GM18505 (cell line): Measurements from ENCODE around the gene EIF1.

ENCODE experiments used
- ATAC-seq: cut with Tn5 transposase; IDR thresholded peaks from one replicate; pipeline ENCODE4 v1.9.1; 2021; ENCODE audit not compliant: unreplicated experiment
- POLR2A ChIP-seq: IDR thresholded peaks from 4 replicates; pipeline ENCODE4 v1.6.1; 2011; ENCODE audit warnings: borderline replicate concordance; ENCODE audit not compliant: insufficient read depth, insufficient read length; ENCODE audit errors: extremely low read depth

The EIF1 gene

DNA sequence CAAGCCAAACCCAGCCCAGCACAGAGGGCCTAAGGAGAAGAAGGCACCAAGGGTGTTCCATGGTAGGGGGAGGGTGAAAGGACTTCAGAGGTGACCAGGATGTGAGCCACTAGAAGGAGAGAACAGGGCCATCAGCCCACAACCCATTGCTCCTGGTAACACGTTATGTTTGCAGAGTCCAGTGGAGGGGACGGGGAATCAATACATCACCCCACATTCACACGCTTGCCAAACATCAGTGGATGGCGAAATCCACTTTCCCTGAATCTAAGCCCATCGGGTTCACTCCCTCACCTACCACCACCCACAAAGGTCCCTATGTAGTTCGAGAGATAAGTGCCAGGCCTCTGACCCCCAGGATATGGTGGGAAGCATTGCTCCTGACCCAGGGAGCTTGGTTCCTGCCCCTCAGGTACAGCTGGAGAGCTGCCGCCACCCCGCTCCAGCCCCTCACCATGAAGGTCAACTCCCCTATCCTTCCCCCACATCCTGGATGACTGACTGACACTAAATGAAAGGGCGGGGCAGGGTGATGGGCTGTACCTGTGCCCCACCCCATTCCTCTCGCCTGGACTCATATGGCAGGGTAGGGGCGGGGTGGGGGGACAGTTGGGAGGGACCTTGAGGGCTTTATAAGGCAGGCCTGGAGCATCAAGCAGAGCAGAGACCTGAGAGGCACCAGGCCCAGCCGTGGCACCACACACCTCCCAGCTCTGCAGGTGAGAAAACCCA lies 23.1 kb downstream of the EIF1 start, which contains the start of gene GAST:
Gene GAST, plus strand, starts transcription at position 663 of the 732 bp plus-strand sequence. CDS start 3,106 bp downstream, outside the sequence.
- no peak for ATAC-seq
- TF ChIP-seq POLR2A, result no peak

DNA sequence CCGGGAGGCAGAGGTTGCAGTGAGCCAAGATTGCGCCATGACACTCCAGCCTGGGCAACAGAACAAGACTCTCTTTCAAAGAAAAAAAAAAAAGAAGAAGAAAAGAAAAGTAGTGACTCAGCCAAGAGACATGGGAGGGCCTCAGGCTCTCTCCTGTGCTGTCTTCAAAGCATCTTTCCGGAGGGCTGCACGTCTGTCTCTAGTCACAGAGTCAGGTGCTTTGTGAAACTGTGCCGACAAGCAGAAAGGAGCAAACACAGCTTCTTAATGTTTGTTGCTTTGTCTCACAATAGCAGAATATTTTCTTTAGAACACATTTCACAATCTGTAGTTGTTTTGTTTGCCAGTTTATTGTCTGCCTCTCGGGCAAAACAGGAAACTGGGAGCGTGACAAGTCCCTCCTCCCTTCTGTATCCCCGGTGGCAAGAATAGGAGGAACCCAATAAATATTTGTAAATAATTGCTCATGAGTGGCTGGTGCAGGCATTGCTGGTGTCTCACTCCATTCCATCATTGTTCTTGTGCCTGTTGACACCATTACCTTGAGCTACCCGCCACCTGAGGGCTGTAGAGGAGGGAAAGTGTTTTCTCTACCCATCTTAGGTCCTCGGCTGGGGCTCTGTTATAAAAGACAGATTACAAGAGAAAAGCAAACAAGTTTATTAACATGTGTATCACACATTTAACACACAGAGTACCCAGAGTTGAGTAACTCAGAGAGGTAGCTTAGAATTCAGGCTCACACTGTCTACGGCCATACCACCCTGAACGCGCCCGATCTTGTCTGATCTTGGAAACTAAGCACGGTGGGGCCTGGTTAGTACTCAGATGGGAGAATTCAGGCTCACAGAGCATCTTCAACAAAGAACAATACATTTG lies 29.0 kb downstream of the EIF1 start:
- TF ChIP-seq POLR2A, result no peak
- no peak for ATAC-seq

DNA sequence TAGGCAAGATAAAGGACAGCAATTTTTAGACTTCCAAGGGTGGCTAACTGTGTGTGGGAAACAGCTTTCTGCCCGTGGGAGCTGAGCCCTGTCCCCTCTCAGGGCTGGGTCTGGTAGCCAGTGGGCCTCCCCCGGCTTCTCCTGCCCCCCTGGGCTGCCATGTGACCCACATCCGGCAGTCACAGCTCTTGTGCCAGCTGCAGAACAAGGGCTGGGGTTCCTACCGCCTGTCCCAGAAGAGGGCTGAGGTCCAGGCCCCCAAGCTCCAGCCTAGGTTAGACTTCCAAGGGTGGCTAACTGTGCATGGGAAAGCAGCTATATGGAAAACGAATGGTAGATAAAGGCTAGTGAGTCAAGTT lies 29.6 kb downstream of the EIF1 start:
- ATAC-seq, result no peak
- no peak for TF ChIP-seq POLR2A

DNA sequence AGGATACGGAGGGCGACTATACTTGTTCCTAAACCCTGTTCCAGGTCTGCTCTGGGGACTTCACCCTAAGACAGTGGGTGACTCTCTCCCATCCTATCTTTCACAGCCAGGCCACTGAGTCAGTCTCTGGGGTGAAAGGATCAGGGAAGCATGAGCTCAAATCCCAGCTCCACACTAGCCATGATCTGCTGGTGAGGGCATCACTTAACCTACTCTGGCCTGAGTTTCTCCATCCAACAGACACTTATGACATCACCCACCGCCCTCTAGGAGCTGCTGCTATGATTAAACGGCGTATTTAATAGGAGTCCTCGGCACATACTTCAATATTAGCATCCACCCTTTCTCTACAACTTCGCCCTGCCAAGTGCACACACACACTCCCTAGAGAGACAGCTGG lies 33.5 kb downstream of the EIF1 start:
- ATAC-seq, result no peak
- TF ChIP-seq POLR2A, result no peak

DNA sequence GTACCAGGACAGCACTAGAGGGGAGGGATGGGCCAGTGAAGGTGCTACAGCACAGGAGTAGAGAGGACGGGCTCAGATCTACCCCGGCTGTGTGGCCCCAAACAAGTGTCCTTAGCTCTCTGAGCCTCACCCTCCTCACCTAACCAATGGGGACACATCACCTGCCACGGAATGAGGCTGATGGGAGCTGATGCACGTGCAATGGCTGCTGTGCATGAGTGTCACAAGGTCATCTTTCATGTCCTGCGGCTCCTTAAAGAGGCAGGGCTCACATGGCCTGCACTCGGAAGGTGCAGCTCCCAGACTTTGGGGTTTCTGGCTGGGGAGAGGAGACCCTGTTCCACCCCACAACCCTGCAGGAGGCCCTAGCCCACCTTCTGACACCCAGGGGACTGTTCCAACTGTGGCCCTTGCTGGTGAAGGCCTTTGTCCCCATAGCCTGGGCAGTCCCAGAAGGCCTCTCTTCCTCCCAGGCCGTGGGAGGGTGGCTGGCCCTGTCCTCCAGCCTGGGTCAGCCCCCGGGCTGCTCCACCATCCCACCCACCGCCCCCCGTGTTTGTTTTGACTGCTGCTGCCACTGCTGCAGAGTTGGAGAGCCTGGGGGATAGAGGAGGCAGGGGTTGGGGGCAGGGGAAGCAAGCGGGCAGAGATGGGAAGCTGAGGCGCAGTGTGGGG lies 35.3 kb downstream of the EIF1 start:
- no peak for TF ChIP-seq POLR2A
- no peak for ATAC-seq

DNA sequence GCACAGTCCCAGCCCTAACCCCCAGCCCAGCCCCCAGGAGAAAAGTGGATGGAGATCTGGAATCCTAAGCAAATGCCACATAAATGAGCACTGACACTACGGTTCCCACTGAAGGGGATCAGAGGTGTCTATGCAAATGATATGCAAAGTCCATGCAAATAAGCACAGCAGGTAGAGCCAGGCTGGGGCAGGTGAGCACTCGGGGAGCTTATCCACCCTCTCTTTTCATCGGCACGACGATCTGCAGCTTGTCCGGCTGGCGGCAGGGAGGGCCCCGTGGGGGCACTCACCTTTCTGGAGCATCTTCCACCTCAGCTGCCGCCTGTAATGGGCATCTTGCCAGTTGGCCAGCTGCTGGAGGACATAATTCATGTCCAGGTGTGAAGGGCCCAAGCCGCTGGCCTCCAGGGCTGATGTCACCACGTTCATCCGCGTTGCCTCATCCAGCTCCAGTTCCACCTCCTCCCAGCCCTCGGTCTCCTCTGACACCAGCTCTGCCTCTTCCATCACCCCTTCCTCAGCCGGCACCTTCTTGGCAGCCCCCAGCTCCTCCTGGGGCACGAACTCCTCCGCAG lies 35.9 kb downstream of the EIF1 start:
- no peak for TF ChIP-seq POLR2A
- no peak for ATAC-seq

DNA sequence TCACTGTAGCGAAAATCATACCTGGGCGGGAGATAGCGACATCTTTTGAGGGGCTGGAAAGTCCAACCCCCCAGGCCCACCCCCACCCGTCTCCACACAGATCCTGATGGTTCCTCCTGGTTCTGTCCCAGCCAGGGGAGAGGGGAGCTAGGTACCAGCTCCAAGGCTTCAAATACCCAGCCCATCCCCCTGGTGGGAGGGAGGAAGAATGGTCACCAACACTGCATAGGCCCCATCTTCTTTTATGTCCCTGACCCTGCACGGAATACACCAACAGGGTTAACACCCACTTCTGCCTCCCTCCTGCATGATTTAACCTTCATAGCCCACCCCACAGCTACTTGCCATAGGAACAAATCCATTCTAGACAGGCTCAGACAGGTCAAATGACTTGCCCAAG lies 36.4 kb downstream of the EIF1 start:
- TF ChIP-seq POLR2A, result no peak
- ATAC-seq, result no peak

DNA sequence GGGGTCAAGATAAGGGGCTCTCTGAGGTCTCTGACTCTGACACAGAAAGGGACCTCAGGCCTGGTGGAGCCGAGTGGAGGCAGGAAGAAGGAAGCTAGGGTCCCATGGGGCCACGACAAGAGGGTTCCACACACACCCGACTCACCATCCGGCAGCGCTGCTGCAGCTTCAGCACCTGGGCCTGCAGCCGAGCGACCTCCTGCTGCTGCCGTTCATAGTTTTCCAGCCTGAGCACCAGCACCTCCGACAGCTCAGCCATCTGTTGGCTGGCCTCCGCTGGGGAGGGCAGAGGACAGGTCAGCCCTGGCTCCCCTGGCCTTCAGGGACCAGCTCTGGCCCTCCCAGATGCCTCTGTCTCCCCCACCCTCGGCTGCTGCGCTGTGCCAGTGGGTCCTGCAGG lies 39.4 kb downstream of the EIF1 start:
- no peak for ATAC-seq
- TF ChIP-seq POLR2A, result no peak

DNA sequence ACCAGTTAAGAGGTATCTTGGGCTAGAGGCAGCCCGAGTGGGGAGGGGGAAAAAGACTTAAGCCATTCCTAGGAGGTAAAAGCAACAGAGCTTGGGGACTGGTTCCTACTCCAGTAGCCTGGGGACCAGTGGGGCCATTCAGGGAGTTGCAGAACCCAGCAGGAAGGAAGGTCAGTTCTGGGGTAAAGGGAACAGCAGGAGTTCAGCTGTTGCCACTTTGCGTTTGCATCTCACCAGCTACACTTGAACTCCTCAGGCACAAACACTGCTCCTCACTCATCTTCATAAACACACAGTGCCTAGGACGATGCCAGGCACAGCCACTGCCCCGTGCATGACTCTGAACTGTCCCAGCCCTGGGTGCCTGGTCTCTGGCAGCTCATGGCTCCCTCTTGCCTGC lies 41.8 kb downstream of the EIF1 start:
- no peak for ATAC-seq
- no peak for TF ChIP-seq POLR2A

DNA sequence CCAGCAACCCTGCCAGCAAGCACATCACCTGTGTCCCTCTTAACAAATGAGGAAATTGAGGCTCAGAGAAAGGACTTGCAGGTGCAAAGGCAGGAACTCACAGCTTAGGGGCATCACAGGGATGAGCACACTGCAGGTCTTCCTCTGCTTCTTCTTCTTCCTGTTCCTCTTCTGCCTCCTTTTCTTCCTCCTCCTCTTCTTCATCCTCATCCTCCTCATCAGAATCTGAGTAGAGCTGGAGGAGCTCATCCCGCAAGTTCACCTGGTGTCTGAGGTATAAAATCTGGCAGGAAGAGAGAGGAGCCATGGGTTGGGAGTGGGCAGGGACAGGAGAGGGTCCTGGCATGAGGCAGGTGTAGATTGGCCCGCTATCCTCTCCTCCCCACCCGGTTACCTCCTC lies 43.2 kb downstream of the EIF1 start:
- TF ChIP-seq POLR2A, result no peak
- ATAC-seq, result no peak

DNA sequence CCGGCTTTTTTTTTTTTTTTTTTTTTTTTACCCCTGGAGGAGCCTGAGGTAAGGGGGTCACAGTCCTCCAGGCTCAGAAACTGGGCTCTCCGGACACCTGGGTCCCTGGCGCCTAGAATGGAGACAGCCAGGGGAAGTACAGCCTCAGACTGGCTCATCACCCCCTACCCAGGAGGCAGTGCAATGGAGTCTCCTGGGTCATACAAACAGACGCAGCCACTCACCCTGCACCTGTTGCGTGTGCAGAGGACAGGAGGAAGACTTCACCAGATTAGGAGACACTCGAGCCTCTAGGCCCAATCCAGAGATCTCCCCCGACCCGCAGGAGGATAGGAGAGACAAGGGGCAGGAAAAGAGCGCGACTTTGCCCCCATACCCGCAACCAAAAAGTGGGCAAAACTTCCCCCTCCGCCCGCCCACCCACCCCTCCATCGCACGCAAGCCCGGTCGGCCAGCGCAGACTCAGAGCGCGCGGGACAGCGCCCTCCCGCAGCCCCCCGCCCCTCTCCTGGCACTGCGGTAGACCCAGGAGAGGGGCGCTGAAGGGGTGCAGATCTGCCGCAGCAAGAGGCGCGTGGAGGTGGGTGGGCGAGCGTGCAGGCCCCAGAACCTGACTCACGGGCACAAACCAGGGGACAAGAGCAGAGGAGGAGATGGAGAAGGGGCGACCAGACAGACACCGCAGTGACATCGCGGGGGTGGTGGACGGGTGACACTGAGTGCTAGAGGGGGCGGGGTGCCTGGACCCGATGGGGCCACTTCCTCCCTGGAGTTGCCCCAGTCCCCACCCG lies 44.9 kb downstream of the EIF1 start:
- TF ChIP-seq POLR2A, result no peak
- ATAC-seq, result no peak

DNA sequence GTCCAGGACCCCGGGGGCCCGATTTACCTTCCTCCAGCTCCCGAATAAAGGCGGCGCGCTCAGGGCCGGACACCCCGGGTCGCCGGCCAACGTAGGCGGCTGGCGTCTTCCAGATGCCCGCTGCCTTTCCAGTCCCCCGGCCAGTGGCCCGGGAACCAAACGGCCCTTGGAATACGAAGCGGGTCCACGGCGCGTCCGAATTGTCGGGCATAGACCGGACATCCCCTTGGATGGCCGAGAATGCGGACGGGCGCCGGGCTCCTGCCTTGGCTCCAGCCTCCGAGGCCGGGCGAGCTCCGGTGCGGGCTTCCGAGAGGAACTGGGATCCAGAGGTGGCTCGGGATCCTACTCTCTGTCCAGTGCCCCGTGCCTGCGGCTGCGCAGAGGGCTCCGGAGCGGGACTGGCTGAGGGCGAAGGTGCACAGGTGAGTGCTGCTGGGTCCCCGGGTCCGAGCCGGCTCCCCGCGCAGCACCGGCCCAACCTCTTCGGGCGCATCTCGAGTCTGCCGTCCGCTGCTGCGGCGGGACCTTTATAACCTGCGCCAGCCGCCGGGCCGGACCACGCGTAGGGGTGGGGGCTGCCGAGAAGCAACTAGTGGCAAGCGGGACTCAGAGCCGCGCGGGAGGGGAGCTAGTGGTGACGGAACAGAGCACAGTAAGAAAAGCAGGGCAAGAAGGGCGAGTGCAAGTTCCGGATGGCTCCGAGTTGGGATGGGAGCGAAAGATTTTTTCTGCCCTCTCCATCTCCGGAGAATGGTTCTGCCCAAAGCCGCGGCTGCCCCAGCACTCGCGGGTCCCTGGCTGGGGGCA lies 45.7 kb downstream of the EIF1 start, which contains the start of gene HAP1:
Gene HAP1, minus strand, starts transcription at position 505 of the 810 bp plus-strand sequence. Its CDS starts 9 bp downstream, at position 496.
- TF ChIP-seq POLR2A, result no peak
- no peak for ATAC-seq

DNA sequence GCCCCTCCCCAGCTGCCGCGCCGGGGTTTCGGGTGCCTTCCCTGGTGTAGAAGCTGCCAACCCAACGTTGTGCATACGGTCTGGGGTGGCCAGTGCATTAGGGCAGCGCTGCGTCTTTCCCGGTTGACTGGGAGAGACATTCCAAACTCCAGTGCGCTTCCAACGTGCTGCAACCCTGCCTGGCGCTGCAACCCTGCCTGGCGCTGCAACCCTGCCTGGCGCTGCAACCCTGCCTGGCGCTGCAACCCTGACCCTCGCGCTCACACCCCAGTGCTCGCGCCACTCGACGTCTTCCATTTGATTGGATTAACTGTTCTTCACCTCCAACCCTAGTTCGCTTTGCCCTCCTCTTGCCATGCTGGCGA lies 46.2 kb downstream of the EIF1 start:
- ATAC-seq, result no peak
- TF ChIP-seq POLR2A, result no peak

DNA sequence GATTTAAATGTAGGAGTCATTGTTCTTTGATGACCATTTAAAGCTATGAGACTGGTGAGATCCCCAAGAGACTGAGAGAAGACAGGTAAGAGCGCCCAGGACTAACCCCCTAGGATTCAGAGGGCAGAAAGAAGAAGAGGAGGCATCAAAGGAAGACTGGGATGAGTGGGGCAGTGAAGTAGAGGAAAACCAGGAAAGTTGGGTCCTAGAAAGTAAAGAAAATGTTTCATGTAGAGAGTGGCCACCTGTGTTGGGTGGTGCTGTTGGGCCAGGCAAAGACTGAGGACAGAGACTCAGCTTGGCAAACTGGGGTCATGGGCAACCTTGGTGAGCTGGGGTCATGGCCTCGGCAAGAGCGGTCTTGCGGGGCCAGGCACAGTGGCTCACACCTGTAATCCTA lies 47.1 kb downstream of the EIF1 start:
- TF ChIP-seq POLR2A, result no peak
- no peak for ATAC-seq
